Esophagus squamous epithelium (tissue), 4 donors: ENCODE results near the gene ENOX1.

ENCODE experiments used
- POLR2A ChIP-seq, 4 donors: fragments of 450-650 bp; IDR thresholded peaks; one replicate each; pipeline ENCODE4 v1.6.1; 2017; ENCODE audit warnings: antibody characterized with exemption in 4 of 4, mild to moderate bottlenecking in 4 of 4, moderate library complexity in 3 of 4
- TF ChIP-seq, protein P1 (sequence below), 6 experiments: fragments of 450-650 bp in 4 of 6; fragments of 200-600 bp in 2 of 6; sonication (generic) in 2 of 6; IDR thresholded peaks; one replicate each; pipeline ENCODE4 v1.5.1; 2016 to 2019; ENCODE audit warnings: antibody characterized with exemption in 6 of 6, mild to moderate bottlenecking in 4 of 6, moderate library complexity in 4 of 6

DNA sequence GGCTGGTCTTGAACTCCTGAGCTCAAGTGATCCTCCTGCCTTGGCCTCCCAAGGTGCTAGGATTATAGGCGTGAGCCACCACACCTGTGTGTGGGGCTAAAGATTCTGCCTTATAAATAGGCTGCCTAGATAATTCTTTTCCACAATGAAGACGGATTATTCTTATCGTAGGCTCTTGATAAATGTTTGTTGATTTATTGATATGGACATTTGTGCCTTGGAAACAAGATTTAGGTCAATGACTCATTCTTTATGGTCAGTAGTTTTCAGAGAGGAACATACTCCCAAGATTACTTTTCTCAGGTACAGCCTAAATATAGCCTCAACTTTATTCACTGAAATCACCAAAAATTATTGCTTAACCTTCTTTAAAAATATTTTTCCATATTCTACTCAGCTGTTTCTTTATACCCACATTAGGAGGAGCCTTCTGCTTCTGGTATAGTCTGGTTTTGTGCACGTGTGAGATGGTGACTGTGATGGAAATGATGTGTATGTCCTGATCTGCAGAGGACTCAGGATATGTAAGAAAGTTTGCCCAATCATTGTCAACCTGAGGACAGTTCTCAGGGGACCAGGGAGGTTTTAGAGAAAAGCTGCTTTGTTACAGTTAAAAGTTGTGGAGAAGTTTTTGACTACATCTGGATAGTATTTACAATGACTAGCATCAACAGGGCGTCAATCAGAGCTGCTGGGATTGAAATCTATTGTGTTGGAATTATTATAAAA, 554.5 kb downstream of the ENOX1 start:
- TF ChIP-seq, protein P1, sequence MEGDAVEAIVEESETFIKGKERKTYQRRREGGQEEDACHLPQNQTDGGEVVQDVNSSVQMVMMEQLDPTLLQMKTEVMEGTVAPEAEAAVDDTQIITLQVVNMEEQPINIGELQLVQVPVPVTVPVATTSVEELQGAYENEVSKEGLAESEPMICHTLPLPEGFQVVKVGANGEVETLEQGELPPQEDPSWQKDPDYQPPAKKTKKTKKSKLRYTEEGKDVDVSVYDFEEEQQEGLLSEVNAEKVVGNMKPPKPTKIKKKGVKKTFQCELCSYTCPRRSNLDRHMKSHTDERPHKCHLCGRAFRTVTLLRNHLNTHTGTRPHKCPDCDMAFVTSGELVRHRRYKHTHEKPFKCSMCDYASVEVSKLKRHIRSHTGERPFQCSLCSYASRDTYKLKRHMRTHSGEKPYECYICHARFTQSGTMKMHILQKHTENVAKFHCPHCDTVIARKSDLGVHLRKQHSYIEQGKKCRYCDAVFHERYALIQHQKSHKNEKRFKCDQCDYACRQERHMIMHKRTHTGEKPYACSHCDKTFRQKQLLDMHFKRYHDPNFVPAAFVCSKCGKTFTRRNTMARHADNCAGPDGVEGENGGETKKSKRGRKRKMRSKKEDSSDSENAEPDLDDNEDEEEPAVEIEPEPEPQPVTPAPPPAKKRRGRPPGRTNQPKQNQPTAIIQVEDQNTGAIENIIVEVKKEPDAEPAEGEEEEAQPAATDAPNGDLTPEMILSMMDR (IDR thresholded peaks at IDR 0.05) = no peak
- TF ChIP-seq POLR2A (IDR thresholded peaks at IDR 0.05) = no peak
